ENCODE data around the gene LAMA3. TPM values are rescaled to one million over a fixed set of nuclear protein-coding genes. Genes with fewer than 3 reads are reported as not detected.

LAMA3 gene
- total and polyA plus RNA-seq, 2 donors (not counting 3 experiments of a cell fraction or from before 2014, with no cell fraction given) = 2.6 to 12.3 TPM

GRCh38 chr18:23871410-23871809 lies 182.2 kb downstream of the LAMA3 start:
- dilution Hi-C loops (cut with MboI; ENCODE audit: extremely low pct_ligation_motif_present, low sequenced_read_pairs) (no loop called here), intact Hi-C loops (cut with micrococcal nuclease) (no loop called here)
- H3K4me3 ChIP-seq (replicated peaks in 1 of 3; ENCODE audit: insufficient read depth in 1 of 3, low read depth in 1 of 3, low read length in 3 of 3) = no peak overlapping the region
- ChIA-PET CTCF (interaction anchor here (0.6 to 1.4 kb wide), 8 partner anchors 8 to 618 kb away, joined by 3 to 10 read pairs (median 4); no protein-coding TSS in a partner anchor), POLR2A (no interaction called here)
- DNase-seq (ENCODE audit: low read depth, low spot score) (peak; percentile 47), FAIRE-seq (peak; percentile 66)
- no peaks in the 10 kb centered on the region for H3K36me3 ChIP-seq (ENCODE audit: control insufficient read depth in 2 of 2, extremely low read depth in 1 of 2, insufficient read depth in 2 of 2, low read length in 2 of 2)
- no peak overlapping the region for H3K9ac ChIP-seq (replicated peaks; ENCODE audit: extremely low read depth, insufficient read depth, low read length)
- H3K27ac ChIP-seq (ENCODE audit: insufficient read depth, low read depth, low read length) = no peak overlapping the region
- TF ChIP-seq FOS (IDR thresholded peaks at IDR 0.05; ENCODE audit: borderline replicate concordance, insufficient read depth, low read length) (no peak), POLR2AphosphoS5 (IDR thresholded peaks at IDR 0.05; ENCODE audit: insufficient read depth, low read depth, low read length) (no peak), JUN (IDR thresholded peaks at IDR 0.05; ENCODE audit: borderline replicate concordance, insufficient read depth, insufficient read length, low read depth) (no peak), POLR2A (IDR thresholded peaks at IDR 0.05; ENCODE audit: low read depth, low read length) (no peak), CTCF (IDR thresholded peaks at IDR 0.05; ENCODE audit: extremely low read depth in 1 of 2, insufficient read depth in 1 of 2, low read depth in 1 of 2, low read length in 2 of 2) (no peak), MAX (IDR thresholded peaks at IDR 0.05; ENCODE audit: insufficient read depth, insufficient read length) (no peak), MYC (IDR thresholded peaks at IDR 0.05; ENCODE audit: low read depth, low read length) (no peak), GATA2 (IDR thresholded peaks at IDR 0.05; ENCODE audit: insufficient read depth, insufficient read length, low read depth, low read length) (no peak), EZH2 (IDR thresholded peaks at IDR 0.05; ENCODE audit: borderline replicate concordance, low read depth, low read length, severe bottlenecking) (no peak)
- H3K27me3 ChIP-seq (ENCODE audit: control insufficient read depth in 2 of 2, insufficient read depth in 2 of 2, low read length in 2 of 2) = no peaks in the 10 kb centered on the region
- peaks cover 4% of the 10 kb centered on the region for H3K4me1 ChIP-seq (ENCODE audit: control insufficient read depth, extremely low read depth, insufficient read depth, low read length)
- H3K79me2 ChIP-seq (ENCODE audit: control insufficient read depth, insufficient read depth, low read length) = no peaks in the 10 kb centered on the region
- no peak overlapping the region for H2AFZ ChIP-seq (ENCODE audit: low read depth, low read length)
- H4K20me1 ChIP-seq (replicated peaks; ENCODE audit: control insufficient read depth, extremely low read depth, insufficient read depth, low read length) = no peaks in the 10 kb centered on the region
- H3K9me3 ChIP-seq (replicated peaks; ENCODE audit: control insufficient read depth, insufficient read depth, low read length) = no peaks in the 10 kb centered on the region
- no peak overlapping the region for H3K4me2 ChIP-seq (ENCODE audit: insufficient read depth, low read length)
- BruUV-seq (replicated peaks) = no TSS peak
- no peaks in the 10 kb centered on the region for H3K9me1 ChIP-seq (replicated peaks; ENCODE audit: control insufficient read depth, extremely low read depth, insufficient read depth, low read length)

All from endothelial cell of umbilical vein (primary cell).